Dendritic cell treated with granulocyte-macrophage colony-stimulating factor and Interleukin-4, amounts not matched to agents 40 ng/mL and 50 ng/mL, for 4 days (primary cell): ENCODE data around the gene RNF125.

Source experiments
- H3K27ac Mint-ChIP-seq: one replicate; pipeline ENCODE4 v1.8.0; 2022; ENCODE audit warnings: mild to moderate bottlenecking, mixed read lengths
- H3K27me3 Mint-ChIP-seq: one replicate; pipeline ENCODE4 v1.8.0; 2022; ENCODE audit warnings: mild to moderate bottlenecking, mixed read lengths
- H3K36me3 Mint-ChIP-seq: one replicate; pipeline ENCODE4 v1.8.0; 2022; ENCODE audit warnings: low read depth, mixed read lengths
- H3K4me1 Mint-ChIP-seq: one replicate; pipeline ENCODE4 v1.8.0; 2022; ENCODE audit warnings: low read depth, mixed read lengths
- H3K4me3 Mint-ChIP-seq: one replicate; pipeline ENCODE4 v1.8.0; 2022; ENCODE audit warnings: mild to moderate bottlenecking, moderate library complexity, mixed read lengths
- H3K9me3 Mint-ChIP-seq: one replicate; pipeline ENCODE4 v1.8.0; 2022; ENCODE audit warnings: mixed read lengths
- intact Hi-C: fragments of 100-400 bp; cut with micrococcal nuclease; formaldehyde crosslinking; loops from one replicate; pipeline ENCODE4 v1.15.0; 2022

Gene RNF125

GRCh38 chr18:32040936-32041335 is 22.3 kb downstream of the RNF125 start:
- H3K27ac Mint-ChIP-seq = peak overlapping the region; percentile 75
- H3K36me3 Mint-ChIP-seq = peaks cover 48% of the 10 kb centered on the region
- no peak overlapping the region for H3K4me3 Mint-ChIP-seq
- H3K9me3 Mint-ChIP-seq = peaks cover 7% of the 10 kb centered on the region
- H3K27me3 Mint-ChIP-seq = no peaks in the 10 kb centered on the region
- intact Hi-C loops = no loop called here
- H3K4me1 Mint-ChIP-seq = peaks cover 44% of the 10 kb centered on the region

- H3K36me3 Mint-ChIP-seq = peaks cover 47% of the 10 kb centered on the region
- no peaks in the 10 kb centered on the region for H3K27me3 Mint-ChIP-seq
- H3K4me3 Mint-ChIP-seq = peak overlapping the region; percentile 51
- peak overlapping the region; percentile 75 for H3K27ac Mint-ChIP-seq
- intact Hi-C loops = no loop called here
- peaks cover 6% of the 10 kb centered on the region for H3K9me3 Mint-ChIP-seq
- H3K4me1 Mint-ChIP-seq = peaks cover 38% of the 10 kb centered on the region
Observed at GRCh38 chr18:32042337-32042736, 23.7 kb downstream of the RNF125 start.

- intact Hi-C loops = loop anchor here (1.0 to 2.0 kb wide), 3 partner anchors 30 to 44 kb away; partner anchors contain the start of gene RNF125
- Mint-ChIP-seq H3K4me3 (no peak overlapping the region), H3K27me3 (no peaks in the 10 kb centered on the region), H3K4me1 (peaks cover 33% of the 10 kb centered on the region), H3K9me3 (no peaks in the 10 kb centered on the region), H3K27ac (peak overlapping the region; percentile 90), H3K36me3 (peaks cover 23% of the 10 kb centered on the region)
Observed at GRCh38 chr18:32048507-32049091, 30.0 kb downstream of the RNF125 start.

DNA sequence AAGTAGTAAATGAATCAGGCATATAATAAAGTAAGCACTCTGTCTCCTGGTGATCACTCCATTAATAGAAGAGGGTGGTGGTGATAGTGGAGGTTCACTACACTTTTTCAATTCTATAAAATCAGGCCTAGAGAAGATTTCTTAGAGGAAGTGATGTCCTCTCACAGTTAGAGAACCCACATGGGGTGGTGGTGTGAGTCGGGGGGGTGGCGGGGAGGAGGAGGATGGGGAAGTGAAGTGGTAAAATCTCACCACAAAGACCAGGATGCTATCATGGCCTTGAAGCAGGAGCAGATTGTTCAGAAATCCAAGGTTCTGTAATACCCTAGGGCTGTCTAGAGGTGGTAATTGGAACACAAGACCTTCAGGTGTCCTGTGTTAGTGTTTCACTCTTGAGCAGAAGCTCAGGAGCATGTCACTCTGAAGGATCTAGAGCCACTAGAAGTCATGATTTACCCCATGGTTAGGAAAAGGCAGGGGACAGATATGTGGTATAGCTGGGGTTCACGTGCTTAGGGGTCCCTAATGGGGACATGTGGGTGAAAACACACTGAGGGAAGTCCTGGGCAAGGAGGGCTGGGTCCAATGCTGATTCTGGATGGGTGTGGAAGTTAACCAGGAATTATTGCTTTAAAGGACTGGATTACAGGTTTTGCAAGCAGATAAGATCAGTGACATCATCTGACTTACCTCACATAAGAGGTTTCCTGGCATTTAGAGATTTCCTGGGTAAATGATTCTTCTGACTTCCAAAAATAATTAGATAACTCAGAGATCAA is 31.0 kb downstream of the RNF125 start:
- Mint-ChIP-seq H3K4me1 (peaks cover 30% of the 10 kb centered on the region), H3K27me3 (no peaks in the 10 kb centered on the region), H3K36me3 (peaks cover 23% of the 10 kb centered on the region), H3K9me3 (no peaks in the 10 kb centered on the region), H3K4me3 (no peak overlapping the region), H3K27ac (peak overlapping the region; percentile 90)
- intact Hi-C loops = loop anchor here (2.0 kb wide), 2 partner anchors 31 to 43 kb away; partner anchors contain the start of gene RNF125

- H3K27ac Mint-ChIP-seq = no peak overlapping the region
- intact Hi-C loops = no loop called here
Observed at GRCh38 chr18:32056613-32057358, 38.2 kb downstream of the RNF125 start.

GRCh38 chr18:32057624-32058165 is 39.1 kb downstream of the RNF125 start:
- Mint-ChIP-seq H3K9me3 (no peaks in the 10 kb centered on the region), H3K4me1 (no peaks in the 10 kb centered on the region), H3K36me3 (peaks cover 17% of the 10 kb centered on the region), H3K27me3 (no peaks in the 10 kb centered on the region), H3K27ac (no peak overlapping the region), H3K4me3 (no peak overlapping the region)
- intact Hi-C loops = no loop called here

More at GRCh38 chr18:32056613-32057358, 38.2 kb downstream of the RNF125 start:
- H3K4me1 Mint-ChIP-seq = no peaks in the 10 kb centered on the region
- H3K9me3 Mint-ChIP-seq = no peaks in the 10 kb centered on the region
- H3K4me3 Mint-ChIP-seq = no peak overlapping the region
- peaks cover 17% of the 10 kb centered on the region for H3K36me3 Mint-ChIP-seq
- H3K27me3 Mint-ChIP-seq = no peaks in the 10 kb centered on the region

DNA sequence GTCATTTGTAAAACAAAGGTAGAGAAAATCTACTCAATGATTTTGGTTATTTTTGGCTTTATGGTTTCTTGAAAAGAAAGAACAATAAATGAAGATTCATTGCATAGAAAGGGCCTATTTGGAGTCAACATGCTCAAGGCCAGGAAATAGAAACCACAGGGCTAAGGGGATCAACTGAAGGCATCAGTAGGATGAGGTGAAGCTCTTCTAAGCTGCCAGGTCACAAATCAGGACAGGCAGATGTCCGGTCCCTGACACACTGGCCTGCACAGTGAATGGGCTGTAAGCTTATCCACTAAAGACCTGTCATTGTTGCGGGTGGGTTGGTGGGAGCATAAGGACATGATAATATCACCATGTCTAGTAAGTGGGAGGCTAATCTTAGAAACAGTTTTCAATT is 41.4 kb downstream of the RNF125 start:
- Mint-ChIP-seq H3K27me3 (no peaks in the 10 kb centered on the region), H3K4me1 (no peaks in the 10 kb centered on the region), H3K36me3 (peaks cover 28% of the 10 kb centered on the region), H3K9me3 (no peaks in the 10 kb centered on the region), H3K27ac (no peak overlapping the region), H3K4me3 (no peak overlapping the region)
- intact Hi-C loops = no loop called here

- H3K4me3 Mint-ChIP-seq = no peak overlapping the region
Observed at GRCh38 chr18:32067375-32068167, 48.9 kb downstream of the RNF125 start.

DNA sequence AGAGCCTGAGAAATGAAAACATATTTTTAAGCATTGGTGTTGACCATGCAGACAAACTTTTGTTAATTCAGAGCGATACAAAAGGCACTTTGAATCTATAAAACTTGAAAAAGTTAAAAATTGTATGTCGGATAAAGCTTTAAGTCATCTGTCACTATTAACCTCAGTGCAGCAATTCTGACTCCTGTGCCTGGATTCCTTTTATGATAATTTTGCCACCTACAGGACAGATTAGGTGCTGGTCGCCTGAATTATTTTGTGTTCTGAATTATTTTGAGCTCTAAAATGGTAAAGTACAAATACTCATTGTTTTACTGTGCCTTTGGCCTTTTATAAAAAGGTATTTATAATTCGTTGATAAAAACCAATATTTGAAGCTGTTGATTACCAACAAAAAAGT is 53.7 kb downstream of the RNF125 start:
- H3K36me3 Mint-ChIP-seq = peaks cover 46% of the 10 kb centered on the region
- no peaks in the 10 kb centered on the region for H3K9me3 Mint-ChIP-seq
- intact Hi-C loops = loop anchor here (10.0 kb wide), 1 partner anchor 58 kb away; the partner anchor contains the start of gene RNF125
- H3K27ac Mint-ChIP-seq = no peak overlapping the region
- H3K4me1 Mint-ChIP-seq = peaks cover 4% of the 10 kb centered on the region
- no peaks in the 10 kb centered on the region for H3K27me3 Mint-ChIP-seq
- H3K4me3 Mint-ChIP-seq = no peak overlapping the region

More at GRCh38 chr18:32067375-32068167, 48.9 kb downstream of the RNF125 start:
- peaks cover 56% of the 10 kb centered on the region for H3K36me3 Mint-ChIP-seq
- no peak overlapping the region for H3K27ac Mint-ChIP-seq
- H3K9me3 Mint-ChIP-seq = no peaks in the 10 kb centered on the region
- peaks cover 4% of the 10 kb centered on the region for H3K4me1 Mint-ChIP-seq
- H3K27me3 Mint-ChIP-seq = no peaks in the 10 kb centered on the region
- intact Hi-C loops = no loop called here

DNA sequence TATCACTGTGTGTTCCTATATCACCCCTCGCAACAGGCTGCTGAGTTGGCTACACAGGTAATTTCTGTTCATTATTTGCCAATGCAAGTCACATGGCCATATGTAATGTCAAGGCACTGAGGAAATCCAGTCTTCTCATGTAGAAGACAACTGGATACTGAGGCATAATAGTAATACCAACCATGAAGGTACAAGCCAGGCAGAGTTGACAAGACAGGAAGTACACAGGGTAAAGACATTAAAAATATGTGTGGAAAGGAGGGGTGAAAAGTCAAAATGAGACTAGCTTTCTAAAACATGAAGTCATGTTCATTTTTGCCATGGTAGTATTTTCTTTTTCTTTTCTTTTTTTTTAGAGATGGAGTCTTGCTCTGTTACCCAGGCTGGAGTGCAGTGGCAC is 55.6 kb downstream of the RNF125 start:
- H3K4me3 Mint-ChIP-seq = no peak overlapping the region
- peaks cover 29% of the 10 kb centered on the region for H3K36me3 Mint-ChIP-seq
- no peak overlapping the region for H3K27ac Mint-ChIP-seq
- H3K4me1 Mint-ChIP-seq = no peaks in the 10 kb centered on the region
- H3K9me3 Mint-ChIP-seq = no peaks in the 10 kb centered on the region
- intact Hi-C loops = loop anchor here (10.0 kb wide), 1 partner anchor 59 kb away; the partner anchor contains the start of gene RNF125
- H3K27me3 Mint-ChIP-seq = no peaks in the 10 kb centered on the region

DNA sequence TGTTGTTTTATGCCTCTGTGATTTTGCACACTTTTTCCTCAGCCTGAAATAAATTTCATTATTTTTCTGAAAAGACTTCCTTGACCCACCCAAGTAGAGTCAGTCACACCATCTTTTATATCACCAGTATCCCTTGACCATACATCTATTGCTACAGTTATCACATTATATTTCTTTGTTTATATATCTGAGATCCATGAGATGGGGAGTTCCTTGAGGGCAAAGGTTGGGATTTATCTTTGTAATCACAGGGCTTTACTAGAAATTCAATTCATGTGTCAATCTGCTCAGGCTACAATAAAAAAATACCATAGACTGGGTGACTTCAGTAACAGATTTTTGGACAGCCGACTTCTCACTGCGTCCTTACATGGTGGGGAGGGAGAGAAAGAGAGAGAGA is 60.2 kb downstream of the RNF125 start:
- Mint-ChIP-seq H3K4me1 (peaks cover 22% of the 10 kb centered on the region), H3K27ac (no peak overlapping the region), H3K27me3 (no peaks in the 10 kb centered on the region), H3K36me3 (peaks cover 13% of the 10 kb centered on the region), H3K9me3 (no peaks in the 10 kb centered on the region), H3K4me3 (no peak overlapping the region)
- intact Hi-C loops = loop anchor here (10.0 kb wide), 1 partner anchor 64 kb away; the partner anchor contains the start of gene RNF125

DNA sequence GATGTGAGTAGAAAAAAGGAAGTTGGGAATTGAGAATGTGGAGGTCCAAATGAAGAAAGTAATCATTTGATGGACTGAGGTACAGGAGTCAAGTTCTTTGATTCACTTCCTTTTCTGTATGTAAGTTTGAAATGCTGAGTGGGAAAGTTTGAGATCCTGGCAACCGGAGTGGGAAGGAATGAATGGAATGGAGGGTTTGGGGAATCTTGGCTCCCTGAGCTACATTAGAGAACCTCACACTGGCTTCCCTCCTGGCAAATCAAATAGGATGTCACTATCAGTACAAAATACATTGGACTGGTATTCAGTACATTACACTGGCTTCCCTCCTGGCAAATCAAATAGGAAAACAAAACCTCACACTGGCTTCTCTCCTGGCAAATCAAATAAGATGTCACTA is 63.3 kb downstream of the RNF125 start:
- Mint-ChIP-seq H3K27ac (no peak overlapping the region), H3K4me1 (peaks cover 41% of the 10 kb centered on the region), H3K9me3 (no peaks in the 10 kb centered on the region)

GRCh38 chr18:32083781-32084180 is 65.2 kb downstream of the RNF125 start:
- intact Hi-C loops = no loop called here
- no peaks in the 10 kb centered on the region for H3K9me3 Mint-ChIP-seq
- peaks cover 50% of the 10 kb centered on the region for H3K4me1 Mint-ChIP-seq
- no peak overlapping the region for H3K4me3 Mint-ChIP-seq
- no peaks in the 10 kb centered on the region for H3K27me3 Mint-ChIP-seq
- no peaks in the 10 kb centered on the region for H3K36me3 Mint-ChIP-seq
- H3K27ac Mint-ChIP-seq = peak overlapping the region; percentile 93

More for the DNA sequence above, 63.3 kb downstream of the RNF125 start:
- Mint-ChIP-seq H3K4me3 (no peak overlapping the region), H3K36me3 (no peaks in the 10 kb centered on the region), H3K27me3 (no peaks in the 10 kb centered on the region)
- intact Hi-C loops = no loop called here
